Measurements from ENCODE around the gene KCTD20.

Gene KCTD20

DNA sequence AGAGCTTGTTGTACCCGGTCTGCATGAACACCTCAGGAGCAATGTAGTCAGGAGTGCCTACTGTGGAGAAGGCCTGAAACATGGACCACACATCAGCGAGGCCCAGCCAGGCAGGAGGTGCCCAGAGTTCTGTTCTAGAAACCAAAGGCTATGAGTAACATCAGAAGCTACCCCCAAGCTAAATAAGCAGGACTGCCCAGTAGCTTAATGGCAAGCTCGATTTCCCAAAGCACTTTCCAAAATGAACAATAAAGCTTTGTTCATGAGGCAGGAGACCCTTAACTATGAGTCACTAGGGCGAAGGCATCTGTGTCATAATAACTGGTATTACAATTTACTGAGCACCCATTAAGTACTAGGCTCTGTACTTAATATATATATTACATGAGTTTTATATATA is 57.1 kb downstream of the KCTD20 start:
- no peak for DNase-seq

DNA sequence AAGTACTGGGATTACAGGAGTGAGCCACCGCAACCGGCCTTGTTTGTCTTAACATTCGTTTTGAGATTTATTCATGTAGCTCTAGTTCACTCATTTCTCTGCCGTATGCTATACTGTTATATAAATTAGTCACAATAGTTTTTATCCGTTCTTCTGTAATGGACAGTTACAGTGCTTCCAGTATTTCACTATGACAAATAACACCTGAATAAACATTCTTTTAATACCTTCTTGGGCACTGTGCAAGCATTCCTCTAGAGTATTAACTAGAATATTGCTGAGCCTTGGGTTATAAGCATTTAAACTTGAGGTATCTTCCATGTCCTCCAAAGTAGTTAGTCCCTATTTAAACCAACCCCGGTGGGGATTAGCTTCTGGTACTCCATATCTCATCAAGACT is 58.9 kb downstream of the KCTD20 start:
- DNase-seq, result no peak

GRCh38 chr6:36504181-36504580 is 61.4 kb downstream of the KCTD20 start:
- DNase-seq, result no peak

- DNase-seq, result no peak
These were observed 62.2 kb downstream of the KCTD20 start for GRCh38 chr6:36504982-36505381.

DNA sequence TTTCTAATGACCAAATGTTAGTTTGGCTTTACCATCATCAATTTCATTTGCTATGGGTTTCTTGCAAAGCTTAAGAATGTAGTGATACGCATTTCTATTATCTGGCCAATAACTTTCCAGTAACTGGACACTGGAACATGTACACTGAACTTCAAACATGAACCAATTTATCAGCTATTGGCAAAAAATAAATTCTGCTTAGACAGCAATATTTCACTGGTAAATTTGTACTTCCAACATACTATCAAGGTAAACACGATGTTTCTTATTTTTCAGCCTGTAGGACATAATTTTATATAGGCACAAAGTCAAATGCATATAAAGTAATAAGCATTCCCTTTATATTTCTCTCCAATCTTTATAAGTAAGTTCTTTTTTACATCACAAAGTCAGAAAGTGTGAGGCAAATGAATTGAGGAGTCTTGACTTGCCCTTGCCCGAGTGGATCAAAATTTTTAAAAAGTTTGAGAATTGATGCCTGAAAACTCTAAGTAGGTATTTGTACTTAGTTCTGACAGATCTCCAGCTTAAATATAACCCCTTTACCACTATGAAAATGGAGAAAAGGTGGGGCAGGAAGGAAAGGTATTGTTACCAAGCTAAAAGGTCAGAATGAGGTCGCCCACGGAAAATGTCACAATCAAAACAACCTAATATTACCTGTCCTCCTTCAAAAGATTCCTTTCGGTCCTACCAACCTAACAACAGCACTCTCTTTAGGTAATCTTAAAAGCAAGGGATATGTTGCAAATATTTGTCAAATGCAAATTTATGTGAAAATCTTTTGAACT is 63.1 kb downstream of the KCTD20 start:
- no peak for DNase-seq

DNA sequence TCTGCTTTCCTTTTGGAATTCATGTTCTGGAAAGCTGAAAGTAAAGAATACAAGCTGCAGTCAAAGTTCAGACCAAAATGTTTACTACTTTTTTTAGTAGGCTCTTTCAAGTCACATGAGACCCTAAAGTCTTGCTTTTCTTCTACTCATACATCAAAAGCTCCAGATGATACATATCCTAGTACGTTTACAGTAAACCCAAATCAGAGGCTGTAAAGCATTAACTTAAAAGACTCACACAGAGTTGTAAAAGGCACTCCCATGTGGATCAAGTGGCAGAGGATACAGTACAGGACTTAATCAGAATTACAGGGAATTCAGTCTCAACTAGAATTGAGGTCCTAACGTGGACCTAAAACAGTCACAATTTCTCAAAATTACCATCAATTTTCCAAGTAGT is 63.8 kb downstream of the KCTD20 start:
- DNase-seq, result no peak

GRCh38 chr6:36508532-36508931 is 65.7 kb downstream of the KCTD20 start:
- no peak for DNase-seq

- DNase-seq, result no peak
These were observed 67.6 kb downstream of the KCTD20 start for GRCh38 chr6:36510365-36510764.

DNA sequence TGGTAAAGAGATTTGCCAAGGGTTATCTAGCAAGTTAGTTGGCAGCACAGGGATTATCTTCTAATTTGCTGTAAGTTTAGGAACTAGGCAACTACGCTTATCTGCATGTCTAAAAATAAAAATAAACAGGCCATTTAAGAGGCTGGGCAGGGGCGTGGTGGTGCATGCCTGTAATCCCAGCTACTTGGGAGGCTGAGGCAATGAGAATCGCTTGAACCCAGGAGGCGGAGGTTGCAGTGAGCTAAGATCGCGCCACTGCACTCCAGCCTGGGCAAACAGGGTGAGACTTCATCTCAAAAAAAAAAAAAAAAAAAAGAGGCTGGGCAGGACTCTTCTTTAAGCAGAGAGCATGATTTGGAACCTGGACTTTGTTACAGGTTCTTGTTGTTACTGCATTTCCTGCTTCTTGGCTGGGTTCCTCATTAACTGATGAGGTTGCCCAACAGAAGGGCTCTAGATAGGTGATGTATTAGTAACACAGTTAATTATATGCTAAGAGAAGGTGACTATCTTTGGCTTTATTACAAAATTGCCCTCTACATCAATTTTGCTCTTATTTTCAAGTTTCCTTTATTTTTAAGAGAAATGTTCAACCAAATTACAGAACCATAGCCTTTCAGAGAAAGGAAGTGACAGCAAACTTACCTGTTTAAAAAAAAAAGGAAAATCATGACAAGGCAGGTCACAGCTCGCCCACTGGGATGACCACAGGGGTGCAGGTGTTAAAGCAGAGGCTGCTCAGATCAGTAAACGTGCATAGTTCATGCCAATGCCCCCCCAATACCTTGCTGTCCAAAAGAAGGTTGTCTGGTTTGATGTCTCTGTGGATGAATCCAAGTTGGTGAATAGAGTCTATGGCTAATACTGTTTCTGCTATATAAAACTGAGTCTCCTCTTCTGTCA is 72.0 kb downstream of the KCTD20 start:
- no peak for DNase-seq

DNA sequence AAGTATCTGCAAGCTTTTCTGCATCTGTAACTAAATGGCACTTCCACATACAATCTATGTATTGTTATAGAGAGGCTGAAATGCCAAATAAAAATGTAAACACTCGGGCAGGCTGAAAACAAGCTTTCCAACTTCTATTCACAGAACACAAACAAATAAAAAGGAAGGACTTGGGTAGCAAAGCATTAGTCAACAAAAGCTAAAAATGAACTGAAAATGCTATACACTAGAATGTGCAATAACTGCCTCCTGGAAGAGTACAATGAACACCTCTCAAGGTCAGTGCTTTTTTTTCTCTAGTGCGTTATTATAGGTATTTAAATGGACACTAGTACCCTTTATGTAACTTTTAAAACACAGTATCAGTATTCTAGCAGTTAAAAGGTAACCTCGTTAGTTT is 73.0 kb downstream of the KCTD20 start:
- no peak for DNase-seq

- DNase-seq, result no peak
These were observed 73.8 kb downstream of the KCTD20 start for GRCh38 chr6:36516559-36516958.

DNA sequence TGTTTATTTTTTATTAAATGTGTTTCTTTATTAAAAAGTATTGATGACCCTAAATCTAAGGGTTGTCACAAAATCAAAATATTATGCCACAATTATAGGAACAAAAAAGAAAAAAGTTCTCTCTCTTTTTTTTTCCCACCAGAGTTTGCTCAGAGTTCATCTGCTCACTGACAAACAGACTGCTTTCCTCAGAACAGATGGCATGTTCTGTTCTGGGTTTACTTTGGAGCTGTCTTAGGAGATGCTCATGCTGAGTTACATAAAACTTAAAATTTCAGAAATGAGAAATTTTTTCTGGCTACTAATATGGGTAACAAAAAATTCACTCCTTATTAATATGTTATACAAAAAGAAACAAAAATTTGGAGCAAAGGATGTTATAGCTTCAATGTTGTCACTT is 74.2 kb downstream of the KCTD20 start:
- no peak for DNase-seq

- DNase-seq, result no peak
These were observed 74.6 kb downstream of the KCTD20 start for GRCh38 chr6:36517408-36517807.

GRCh38 chr6:36519352-36519751 is 76.6 kb downstream of the KCTD20 start:
- no peak for DNase-seq

DNA sequence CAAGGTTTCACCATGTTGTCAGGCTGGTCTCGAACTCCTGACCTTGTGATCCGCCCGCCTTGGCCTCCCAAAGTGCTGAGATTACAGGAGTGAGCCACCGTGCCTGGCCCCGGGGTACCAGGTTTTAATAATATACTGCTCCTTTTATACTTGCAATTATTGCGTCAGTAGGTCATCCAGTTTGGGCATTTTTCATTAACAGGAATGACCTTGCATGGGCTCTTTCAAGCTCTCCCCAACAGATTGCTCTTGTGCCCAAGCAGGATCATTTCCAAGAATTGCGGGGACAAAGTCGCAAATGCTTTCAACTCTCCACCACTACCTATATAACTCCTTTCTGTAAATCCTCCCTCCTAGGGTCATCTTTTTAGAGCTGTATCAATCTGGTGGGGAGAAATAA is 80.7 kb downstream of the KCTD20 start:
- no peak for DNase-seq

- DNase-seq, result no peak
These were observed 81.2 kb downstream of the KCTD20 start for GRCh38 chr6:36523936-36524499.

- no peak for DNase-seq
These were observed 82.1 kb downstream of the KCTD20 start for GRCh38 chr6:36524871-36525270.

GRCh38 chr6:36525346-36525745 is 82.5 kb downstream of the KCTD20 start:
- DNase-seq, result no peak

- DNase-seq, result no peak
These were observed 83.3 kb downstream of the KCTD20 start for GRCh38 chr6:36526066-36526465.

DNA sequence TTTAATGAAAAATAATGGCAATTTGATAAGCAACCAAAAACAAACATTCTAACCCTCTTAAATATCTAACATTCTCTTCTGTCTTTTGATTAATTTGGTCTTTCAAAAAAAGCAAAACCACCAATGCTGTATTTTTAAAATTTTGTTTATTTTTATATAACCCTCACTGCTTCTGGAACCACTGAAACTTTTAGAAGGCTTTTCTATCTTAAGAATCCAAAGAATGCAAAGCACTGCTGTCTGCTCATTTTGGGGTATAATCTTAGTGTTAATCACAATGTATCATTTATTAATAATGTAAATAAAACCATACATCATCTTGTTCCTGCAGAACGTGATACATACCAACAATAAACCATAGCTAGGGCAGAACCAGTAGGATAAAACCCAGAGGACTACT is 90.5 kb downstream of the KCTD20 start:
- no peak for DNase-seq

DNA sequence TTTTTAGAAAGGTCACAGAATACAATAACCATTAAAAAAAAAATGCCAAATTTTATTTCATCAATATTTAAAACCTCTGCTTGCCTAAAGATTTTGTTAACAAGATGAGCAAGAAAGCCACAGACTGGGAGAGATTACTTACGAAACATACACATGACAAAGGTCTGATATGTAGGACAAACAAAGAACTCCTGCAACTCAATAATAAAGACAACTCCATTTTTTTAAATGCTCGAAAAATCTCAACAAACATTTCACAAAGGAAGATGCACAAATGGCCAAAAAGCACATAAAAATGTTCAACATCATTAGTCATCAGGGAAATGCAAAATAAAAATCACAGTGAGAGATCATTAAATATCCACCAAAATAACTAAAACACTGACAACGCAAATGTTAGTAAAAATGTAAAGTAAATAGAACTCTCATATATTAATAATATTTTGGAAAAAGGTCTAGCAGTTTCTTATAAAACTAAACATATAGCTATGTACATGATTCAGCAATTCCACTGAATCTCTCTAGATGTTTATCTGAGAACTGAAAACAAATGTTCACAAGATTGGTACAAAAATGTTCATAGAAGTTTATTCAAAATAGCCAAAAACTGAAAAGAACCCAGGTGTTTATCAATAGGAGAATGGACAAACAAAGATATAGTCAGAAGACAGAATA is 94.2 kb downstream of the KCTD20 start:
- no peak for DNase-seq

DNA sequence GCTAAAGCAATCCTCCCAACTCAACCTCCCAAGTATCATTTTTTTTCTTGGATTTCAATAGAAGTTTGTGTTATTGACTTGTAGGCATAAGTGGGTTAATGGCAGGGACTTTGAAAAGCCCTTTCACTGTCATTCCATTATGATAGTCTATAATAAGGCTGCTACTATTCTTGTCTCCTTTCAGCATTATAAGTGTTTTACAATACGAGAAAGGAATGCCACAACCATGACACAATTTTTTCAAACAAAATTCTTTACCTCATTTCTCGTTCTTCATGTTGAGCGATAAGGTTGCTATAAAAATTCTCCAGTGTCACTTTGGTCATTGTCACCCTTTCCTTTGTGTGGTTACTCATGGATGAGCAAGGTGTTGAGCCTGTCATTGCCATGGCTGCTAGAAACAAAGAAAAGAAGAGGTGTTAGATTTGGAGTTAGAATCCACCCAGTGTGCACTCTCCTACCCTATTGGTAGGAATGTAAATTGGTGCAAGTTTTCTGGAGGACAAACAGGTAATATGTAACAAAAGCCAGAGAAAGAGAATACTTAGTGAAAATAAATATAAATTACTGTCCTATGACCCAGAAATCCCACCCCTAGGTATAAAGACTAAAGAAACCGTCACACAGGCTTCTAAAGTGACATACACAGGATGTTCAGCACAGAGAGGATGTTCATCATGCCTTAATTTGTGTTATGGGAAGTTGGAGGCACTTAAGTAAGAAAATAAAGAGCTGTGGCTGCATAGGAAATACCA is 97.2 kb downstream of the KCTD20 start:
- no peak for DNase-seq
